GM18858 (cell line): Measurements from ENCODE around the gene TXK.

Source experiments
- ATAC-seq: cut with Tn5 transposase; IDR thresholded peaks from one replicate; pipeline ENCODE4 v1.9.1; 2021; ENCODE audit not compliant: unreplicated experiment

Gene TXK

DNA sequence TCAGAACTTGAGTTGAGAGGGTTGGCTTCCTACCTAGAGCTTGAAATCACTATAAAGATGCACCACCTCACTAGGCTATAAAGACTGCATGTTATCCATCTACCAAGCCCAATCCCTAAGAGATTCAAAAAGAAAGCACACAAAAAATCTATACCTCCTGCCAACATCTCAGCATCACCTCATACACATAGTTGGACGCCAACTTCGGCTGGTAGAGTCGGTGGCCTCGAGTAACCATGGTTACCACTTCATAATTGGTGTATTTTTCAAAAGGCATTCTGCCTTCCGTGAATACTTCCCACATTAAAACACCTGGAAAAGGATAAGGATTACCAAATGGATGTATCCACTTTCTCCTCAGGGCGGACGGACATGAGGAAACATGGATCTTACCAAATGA is 4.5 kb upstream of the TXK start:
- no peak for ATAC-seq

DNA sequence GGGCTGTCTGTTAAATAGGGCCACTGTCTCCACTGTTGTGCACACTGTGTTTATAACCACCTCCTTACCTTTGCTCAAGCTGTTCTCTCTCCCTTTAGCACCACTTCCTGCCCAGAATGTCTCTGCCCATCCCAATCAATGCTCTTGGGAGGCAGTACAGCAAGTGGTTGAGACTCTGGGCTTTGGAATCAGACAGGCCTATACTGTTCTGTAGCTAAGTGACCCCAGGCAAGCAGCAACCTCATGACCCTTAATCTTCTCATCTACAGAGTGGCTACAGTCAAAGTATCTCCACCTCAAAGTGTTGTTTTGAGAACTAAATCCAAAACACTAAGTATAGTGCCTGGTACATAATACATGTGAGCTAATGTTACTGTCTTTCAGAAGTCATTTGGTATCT is 3.8 kb upstream of the TXK start:
- ATAC-seq: no peak

- ATAC-seq: no peak
Observed at GRCh38 chr4:48133669-48134068, 381 bp downstream of the TXK start.

DNA sequence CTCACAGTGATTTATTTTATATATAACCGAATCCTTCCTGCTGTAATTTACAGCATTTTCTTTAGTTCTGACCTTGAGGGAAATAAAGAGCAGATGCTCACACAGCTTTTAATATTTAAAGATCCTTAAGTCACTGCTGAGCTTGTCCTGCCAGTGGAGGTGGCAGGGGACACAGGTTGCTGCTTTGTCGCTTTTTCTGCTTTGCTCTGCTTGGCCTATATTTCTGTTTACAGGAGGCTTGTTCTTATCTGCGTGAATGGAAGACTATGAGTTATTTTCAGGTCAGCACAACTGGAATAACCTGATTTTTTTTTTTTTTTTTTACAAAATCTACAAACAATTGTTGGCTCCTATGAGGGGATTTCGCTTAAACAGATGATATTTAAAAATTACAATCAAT is 2.3 kb downstream of the TXK start:
- no peak for ATAC-seq

DNA sequence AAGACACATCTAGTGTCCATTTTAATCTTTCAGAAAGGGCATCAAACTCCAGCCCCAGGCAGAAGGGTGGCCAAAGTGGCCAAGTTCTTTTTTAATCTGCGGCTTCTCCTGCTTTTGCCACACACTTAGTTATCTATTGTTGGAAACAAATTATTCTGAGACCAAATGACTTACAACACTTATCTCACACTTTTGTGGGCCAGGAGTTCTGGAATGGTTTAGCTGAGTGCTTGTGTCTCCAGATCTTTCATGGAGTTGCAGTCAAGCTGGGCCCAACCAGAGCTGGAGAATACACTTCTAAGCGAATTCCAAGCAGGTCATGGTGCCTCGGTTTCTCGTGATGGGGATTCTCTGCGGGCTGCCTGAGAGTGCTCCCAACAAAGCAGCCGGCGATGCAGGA is 4.0 kb downstream of the TXK start:
- ATAC-seq: no peak

- ATAC-seq: no peak
Observed at GRCh38 chr4:48129307-48130014, 4.6 kb downstream of the TXK start.

- peak; percentile 88 for ATAC-seq
Observed at GRCh38 chr4:48127682-48128404, 6.2 kb downstream of the TXK start.

- no peak for ATAC-seq
Observed at GRCh38 chr4:48127231-48127630, 6.8 kb downstream of the TXK start.

DNA sequence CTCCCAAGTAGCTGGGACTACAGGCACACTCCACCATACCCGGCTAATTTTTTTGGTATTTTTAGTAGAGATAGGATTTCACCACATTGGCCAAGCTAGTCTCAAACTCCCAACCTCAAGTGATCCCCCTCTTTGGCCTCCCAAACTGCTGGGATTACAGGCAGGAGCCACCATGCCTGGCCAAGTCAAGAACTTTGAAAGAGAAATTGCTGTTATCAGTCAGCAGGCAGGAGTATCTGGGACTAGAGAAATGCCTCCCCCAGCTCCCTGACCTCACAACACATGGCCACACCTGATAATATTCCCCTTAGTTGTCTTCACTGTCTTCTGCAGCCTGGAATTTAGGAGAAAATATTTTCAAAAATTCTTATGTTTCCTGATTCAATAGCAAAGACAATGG is 7.4 kb downstream of the TXK start:
- ATAC-seq: no peak

DNA sequence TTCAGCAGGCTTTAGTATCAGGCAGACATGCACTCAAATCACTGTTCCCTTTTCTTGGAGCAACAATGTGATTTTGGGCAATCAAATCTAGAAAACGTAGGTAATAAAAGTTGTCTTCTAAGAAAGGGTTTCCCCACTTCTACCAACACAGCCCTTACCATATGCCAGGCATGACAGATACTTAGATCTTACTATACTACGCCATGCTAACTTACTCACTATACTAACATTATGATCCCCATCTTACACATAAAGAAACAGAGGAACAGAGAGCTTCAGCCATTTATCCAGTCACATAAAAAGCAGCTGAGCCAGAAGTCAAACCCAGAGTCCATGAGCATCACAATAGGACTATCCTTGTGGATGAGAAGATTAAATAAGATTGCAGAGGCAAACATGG is 9.2 kb downstream of the TXK start:
- ATAC-seq: no peak

GRCh38 chr4:48122756-48123155 is 11.3 kb downstream of the TXK start:
- ATAC-seq: no peak

- no peak for ATAC-seq
Observed at GRCh38 chr4:48121180-48121579, 12.9 kb downstream of the TXK start.

GRCh38 chr4:48120132-48120531 is 13.9 kb downstream of the TXK start:
- no peak for ATAC-seq

DNA sequence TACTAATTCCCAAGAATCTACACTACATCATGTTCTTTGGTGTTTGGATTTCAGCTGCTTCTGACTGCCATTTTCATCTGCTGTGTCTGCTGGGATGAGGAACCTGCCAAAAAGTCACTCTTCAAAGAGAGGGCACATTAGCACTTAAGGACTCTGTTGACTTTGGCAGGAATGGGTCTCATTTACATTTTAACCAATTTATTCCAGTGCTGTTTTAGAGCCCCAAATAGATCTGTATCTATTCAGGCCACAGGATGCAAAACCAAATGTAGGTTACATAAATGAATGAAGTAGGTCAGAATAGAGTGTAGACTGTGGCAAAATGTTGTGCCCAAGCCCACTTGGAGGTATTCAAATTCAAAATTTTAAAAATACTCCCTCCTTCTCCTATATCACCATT is 14.4 kb downstream of the TXK start:
- no peak for ATAC-seq

GRCh38 chr4:48118081-48118480 is 16.0 kb downstream of the TXK start:
- ATAC-seq: no peak

GRCh38 chr4:48116582-48116981 is 17.5 kb downstream of the TXK start:
- ATAC-seq: no peak

DNA sequence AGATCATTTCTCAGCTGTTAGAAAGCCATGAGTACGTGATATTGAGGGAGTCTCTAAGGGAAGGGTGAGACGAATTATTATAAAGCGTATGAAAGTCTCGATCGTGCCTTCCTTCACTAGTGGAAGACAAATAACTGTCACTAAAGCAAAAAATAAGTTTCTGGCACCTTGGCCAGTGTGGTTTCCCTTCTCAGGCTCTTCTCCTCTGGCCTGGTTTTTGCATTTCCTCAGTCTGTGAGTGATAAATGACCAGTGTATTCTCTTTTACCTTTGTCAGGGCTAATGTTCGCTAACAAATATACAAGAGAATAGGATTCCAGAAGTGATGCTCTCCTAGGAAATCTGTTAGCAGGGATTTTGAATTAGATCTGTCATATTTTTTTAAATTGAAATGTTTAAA is 19.6 kb downstream of the TXK start:
- no peak for ATAC-seq

DNA sequence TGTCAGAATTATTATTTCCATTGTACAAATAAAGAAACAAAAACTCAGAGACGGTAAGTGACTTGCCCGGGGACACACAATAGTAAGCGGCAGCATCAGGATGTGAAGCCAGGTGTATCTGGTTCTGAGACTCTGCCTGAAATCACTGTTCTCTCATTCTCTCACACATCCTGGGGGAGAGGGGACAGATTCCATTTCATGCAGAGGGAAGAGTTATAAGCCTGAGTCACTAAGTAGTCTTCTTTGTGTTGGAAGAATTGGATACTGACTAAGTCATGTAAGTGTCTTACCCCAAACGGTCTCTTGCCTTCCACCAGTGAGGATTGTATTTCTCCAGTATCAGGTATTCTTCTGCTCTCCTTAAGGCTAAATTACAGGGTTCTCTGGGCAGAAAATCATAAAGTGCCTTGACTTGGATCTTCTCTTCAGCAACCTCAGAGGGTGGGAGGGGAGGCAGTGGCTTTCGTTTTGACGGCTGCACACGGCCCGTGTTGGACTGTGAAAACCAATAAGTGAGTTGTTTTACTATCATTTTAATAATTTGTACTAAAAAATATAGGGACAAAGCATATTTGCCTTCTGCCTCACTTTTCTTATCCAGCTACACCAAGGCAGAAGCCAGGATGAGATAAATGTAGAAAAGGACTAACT is 21.9 kb downstream of the TXK start:
- ATAC-seq: no peak

DNA sequence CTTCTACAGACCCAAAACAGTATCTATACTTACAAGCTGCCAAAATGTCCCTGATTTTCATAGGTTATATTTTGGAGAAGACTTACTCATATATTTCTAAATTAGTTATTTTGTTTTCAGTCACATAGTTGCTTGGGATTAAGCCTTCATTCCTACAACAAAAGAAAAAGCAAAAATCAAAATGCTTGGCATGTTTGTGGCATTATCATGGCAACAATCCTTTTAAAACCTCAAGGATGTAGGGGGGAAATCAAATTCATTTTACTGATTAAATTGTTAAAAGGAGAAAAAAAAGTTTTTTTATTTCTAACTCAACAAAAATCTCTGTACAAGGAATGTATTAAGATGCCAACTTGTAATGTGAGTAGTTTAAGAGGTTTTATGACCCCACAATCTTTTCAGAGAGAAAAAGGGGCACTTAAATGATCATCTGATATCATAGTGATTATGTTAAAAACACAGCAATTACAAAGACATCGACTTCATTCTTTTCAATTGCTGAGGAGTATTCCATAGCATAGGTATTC is 23.5 kb downstream of the TXK start:
- ATAC-seq: no peak

DNA sequence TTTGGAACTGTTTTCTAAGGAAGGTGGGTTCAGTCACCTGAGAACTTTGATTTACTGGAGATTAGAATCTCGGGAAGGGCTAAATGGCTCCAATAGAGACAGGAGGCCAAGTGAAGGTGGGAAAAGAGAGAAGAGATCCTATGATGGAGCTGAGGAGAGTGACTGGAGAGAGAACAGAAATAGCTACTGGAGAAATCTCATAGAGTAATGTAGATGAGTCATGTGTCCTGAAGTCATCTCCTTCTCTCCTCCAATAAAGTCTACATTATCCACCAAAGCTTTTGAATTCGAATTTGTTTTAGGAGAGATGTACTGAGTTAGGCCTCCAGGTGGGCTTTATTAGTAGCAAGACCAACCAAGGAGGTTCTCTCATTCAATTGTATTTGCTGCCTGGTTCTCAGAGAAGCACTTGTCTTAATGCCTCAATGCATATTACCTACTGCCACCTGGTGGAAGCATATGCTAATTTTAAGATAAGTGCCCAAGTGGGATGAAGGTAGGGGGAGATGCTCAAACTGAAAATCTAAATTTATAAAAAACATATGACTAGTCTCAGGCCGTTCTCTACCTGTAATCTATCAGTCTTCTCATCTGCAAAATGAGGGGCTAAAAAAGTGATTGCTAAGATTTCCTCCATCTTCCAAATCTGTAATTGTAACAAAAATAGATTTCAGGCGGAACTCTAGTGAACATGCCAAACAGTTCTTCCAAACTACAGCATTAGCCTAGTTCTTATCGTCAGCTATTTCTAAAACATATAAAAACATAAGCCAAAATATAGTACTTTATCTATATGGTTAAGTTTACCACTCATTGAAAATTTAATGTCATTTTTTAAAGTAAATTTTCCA is 24.4 kb downstream of the TXK start:
- no peak for ATAC-seq
